Stimulated activated CD8-positive, alpha-beta memory T cell treated with anti-CD3 and anti-CD28 coated beads, Interleukin-15, amount 100 ng/mL, for 24 hours (primary cell): ENCODE data around the gene CDC42SE2.
"Not testable (repeated sequence)": the region's sequence is repeated elsewhere in the genome, so short reads cannot be mapped to it uniquely, and the experiment has no call there.

ENCODE experiments used
- DNase-seq: peaks from one replicate; pipeline ENCODE4 v3.0.0-alpha.2; 2020; ENCODE audit warnings: low read depth

Gene CDC42SE2

GRCh38 chr5:131392466-131393095 lies 128.7 kb downstream of the CDC42SE2 start:
- no peak for DNase-seq

DNA sequence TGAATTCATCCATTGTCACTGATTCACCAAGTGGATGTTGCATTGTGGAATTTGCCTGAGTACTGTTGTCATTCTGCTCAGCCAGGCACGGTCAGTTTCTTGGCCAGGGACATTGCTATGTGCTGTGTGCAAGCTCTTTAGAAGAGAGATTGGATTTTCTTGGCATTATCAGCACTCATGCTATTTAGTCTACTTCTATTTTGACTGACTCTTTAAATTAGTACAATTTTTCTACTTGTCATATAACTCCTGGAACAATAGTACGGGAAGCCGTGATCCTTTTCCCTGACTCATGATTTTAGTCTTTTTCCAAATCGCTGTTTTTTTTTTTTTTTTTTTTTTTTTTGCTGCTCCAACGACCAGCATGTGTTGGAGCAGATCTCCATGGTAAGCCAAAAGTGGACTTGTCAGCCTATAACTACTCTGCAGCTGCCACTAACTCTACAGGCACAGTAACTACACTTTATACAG lies 129.7 kb downstream of the CDC42SE2 start:
- DNase-seq, result no peak

- no peak for DNase-seq
Measured at GRCh38 chr5:131394128-131394527, 130.3 kb downstream of the CDC42SE2 start.

DNA sequence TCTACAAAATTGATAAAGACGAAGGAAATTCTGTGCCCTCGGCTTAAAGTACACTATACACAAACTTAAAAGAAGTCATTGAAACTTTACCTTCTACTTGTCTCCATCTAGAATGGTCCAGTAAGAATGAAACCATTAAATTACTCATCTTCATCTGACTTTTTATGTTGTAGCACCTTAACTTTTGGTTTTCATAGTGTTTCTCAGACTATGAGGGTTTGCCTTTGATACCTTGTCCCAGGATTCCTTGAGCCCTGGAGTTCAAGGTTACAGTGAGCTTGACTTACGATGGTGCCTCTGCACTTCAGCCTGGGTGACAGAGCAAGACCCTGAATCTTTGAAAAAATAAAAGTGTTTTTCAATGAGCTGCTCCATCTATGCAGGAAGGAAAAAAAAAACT lies 132.2 kb downstream of the CDC42SE2 start:
- no peak for DNase-seq

DNA sequence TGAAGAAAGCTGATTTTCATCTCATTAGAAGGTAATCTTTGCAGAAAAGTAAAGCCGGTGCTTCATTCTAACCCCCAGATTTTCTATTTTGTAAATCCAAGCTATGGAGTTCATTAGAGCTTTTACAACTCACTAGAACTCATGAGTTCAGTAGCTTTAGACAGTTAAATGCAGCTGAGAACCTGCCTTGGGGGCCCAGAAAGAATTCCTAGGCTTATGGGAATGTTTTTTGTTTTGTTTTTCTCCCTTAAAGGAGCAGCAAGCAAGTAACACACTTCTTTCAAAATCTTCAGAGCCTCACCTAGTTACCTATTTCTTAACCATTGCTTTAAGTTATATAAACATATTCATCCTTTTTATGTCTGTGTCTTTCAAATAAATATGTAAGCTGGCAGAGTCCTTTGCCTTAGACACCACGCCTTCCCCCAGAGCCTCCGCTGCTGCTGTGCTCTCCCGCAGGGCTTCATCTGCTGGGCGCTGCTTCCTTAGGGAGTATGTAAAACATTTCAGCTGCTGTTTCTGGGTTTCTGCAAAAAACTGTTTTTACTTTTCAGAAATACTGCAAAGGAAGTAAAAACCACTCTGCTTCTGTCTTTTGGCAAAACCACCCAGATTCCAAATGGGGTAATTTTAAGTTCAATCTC lies 132.9 kb downstream of the CDC42SE2 start:
- no peak for DNase-seq

DNA sequence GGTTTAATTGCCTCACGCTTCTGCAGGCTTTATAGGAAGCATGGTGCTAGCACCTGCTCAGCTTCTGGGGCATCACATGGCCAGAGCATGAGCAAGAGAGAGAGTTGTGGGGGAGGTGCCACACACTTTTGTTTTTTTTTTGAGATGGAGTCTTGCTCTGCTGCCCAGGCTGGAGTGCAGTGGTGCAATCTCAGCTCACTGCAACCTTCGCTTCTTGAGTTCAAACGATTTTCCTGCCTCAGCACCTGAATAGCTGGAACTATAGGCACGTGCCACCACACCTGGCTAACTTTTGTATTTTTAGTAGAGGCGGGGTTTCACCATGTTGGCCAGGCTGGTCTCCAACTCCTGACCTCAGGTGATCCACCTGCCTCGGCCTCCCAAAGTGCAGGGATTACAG lies 135.2 kb downstream of the CDC42SE2 start:
- DNase-seq, result not testable (repeated sequence)

DNA sequence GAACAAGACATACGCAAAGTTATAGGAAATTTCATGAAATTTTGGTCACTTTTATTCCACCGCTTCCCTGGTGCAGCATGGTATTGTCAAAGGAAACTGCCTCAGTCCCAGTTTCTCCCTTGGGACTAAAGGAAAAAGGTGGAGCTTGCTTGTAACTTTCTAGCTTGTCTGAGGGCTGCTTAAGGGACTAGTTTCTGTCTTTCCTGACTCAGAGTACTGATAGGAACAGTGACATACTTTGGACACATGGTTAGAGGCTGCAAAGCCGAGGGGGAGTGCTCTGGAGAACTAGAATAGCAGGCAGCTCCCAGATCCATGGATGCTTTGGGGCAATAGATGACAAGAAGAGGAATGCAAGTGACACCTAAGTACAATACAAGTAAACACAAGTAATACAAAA lies 136.7 kb downstream of the CDC42SE2 start:
- no peak for DNase-seq

- no peak for DNase-seq
Measured at GRCh38 chr5:131405674-131406073, 141.8 kb downstream of the CDC42SE2 start.

- DNase-seq, result no peak
Measured at GRCh38 chr5:131406076-131406475, 142.2 kb downstream of the CDC42SE2 start.

- DNase-seq, result no peak
Measured at GRCh38 chr5:131406975-131407638, 143.3 kb downstream of the CDC42SE2 start.

GRCh38 chr5:131413605-131414559 lies 150.0 kb downstream of the CDC42SE2 start:
- no peak for DNase-seq

DNA sequence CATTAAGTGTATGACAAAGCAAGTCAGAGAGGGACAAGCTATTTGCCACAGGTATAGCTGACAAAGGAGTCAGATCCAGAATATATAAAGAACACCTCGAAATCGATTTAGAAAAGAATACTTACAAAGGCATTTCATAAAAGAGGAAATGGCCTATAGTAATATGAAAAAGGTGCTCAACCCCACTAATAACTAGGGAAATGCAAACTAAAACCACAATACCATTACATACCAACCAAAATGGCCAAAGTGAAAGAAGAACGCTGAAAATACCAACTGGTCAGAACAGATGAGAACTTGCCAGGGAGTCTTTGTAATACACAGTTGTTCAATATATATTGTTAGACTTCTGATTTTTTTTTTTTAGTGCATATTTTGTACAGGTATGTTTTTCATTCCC lies 152.9 kb downstream of the CDC42SE2 start:
- no peak for DNase-seq

DNA sequence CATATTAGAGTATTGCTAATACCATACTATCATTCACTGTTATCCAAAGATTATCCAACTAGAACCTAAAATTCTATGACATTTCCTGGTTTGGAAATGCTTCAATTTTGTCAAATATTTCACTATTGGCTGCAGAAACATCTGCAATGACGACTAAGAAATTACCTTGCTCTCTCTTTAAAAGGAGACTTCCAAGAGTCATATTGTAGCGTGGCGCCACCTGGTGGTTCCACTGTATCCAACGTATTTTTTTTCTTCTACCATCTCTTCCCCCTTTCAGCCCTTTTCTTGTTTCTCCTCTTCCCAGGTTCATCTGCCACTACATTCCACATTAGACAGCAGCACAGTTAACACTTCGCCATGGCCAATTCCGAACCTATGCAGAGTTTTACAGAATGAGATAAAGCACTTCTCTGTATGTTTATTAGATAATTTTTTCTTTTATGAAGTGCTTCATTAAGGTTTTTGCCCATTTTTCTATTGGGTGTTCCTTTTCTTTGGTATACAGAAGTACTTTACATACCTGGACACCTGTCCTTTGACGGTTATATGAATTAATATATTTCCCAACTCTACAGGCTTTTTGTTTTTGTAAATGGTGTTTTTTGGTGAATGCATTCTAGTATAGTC lies 153.5 kb downstream of the CDC42SE2 start:
- DNase-seq, result peak; percentile 67

GRCh38 chr5:131418846-131419245 lies 155.0 kb downstream of the CDC42SE2 start:
- DNase-seq, result no peak

GRCh38 chr5:131419877-131420276 lies 156.0 kb downstream of the CDC42SE2 start:
- no peak for DNase-seq

DNA sequence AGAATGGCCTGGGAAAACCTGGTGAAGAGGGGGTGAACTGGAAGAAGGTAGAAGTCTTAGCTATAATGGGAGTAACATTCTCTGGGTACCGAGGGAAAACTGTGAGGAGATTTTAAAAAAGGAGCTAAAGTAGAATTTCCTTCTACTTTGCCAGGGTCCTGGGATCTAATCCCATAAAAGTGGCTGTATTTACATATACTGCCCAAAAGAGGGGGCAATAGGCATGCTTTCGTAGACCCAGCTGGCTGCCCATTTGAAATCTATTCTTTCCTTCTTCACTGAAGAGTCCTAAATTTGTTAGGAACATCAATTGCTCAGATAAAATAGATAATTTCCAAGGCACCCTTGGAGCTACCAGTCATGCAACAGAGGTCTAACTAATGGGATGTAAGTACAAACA lies 159.2 kb downstream of the CDC42SE2 start:
- DNase-seq, result no peak

DNA sequence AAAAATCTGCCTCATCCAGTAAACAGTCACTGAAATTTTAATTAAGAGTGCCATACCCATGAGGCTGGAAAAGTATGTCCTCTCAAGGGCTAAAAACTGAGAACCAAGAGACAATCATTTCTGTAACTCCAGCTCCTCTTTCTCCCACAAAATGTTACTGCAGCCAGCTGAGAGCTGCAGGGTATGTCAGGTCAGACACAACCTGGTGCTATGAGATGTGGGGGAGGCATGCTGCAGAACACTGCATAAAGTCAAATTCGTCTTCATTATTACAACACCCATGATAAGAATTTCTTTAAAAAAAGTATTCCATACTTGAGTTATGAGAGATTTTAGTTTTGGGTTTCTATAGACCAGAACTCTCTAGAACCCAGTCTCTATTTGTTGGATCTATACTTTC lies 162.2 kb downstream of the CDC42SE2 start:
- DNase-seq, result no peak

- no peak for DNase-seq
Measured at GRCh38 chr5:131430794-131431193, 166.9 kb downstream of the CDC42SE2 start.

GRCh38 chr5:131431794-131432193 lies 167.9 kb downstream of the CDC42SE2 start:
- no peak for DNase-seq

DNA sequence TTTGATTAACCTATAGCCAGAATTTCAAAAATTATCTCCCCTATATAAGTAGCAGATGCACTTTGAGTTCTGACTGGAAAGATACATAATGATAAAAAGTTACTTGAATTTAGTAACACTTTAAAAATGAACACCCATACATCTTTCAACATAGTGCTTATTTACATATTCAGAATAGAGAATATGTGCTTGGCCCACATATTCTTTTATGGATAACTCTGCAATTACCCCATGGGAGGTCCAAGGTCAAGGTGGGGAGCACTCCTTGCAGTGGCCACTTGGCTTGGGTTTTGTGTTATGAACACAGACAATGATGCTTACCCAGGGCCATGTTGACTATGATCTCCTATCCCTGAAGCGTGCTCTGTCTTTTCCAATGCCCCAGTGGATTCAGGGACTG lies 169.3 kb downstream of the CDC42SE2 start:
- DNase-seq, result no peak

- DNase-seq, result no peak
Measured at GRCh38 chr5:131436081-131436480, 172.2 kb downstream of the CDC42SE2 start.

DNA sequence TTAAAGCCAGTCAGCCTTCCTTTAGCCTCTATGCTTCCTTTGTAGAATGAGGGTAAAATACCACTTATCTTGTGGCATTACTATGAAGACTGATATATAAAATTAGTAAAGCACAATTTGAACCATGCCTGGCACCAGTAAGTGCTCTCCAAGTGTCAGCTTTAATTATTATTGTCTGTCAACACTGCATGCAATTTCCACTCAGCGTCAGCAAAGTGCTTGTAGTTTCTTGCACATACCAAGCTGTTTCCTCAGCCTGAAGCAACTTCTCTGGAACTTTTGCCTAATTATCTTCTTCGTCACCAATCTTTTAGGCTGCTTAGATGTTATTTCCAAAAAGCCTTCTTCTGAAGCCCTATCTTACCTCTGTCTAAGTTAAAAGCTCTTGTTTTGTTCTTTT lies 177.3 kb downstream of the CDC42SE2 start:
- DNase-seq, result no peak
